Liver (tissue), 9 donors: ENCODE results near the gene FBRS. TPM values are rescaled to one million over a fixed set of nuclear protein-coding genes. Genes with fewer than 3 reads are reported as not detected.
"Not testable (repeated sequence)": the region's sequence is repeated elsewhere in the genome, so short reads cannot be mapped to it uniquely, and the experiment has no call there.

Experiments used
- DNase-seq: peaks from one replicate; pipeline ENCODE4 v3.0.0-alpha.2; 2017; ENCODE audit warnings: low spot score
- H3K27ac ChIP-seq, 2 donors: one replicate each; pipeline ENCODE4 v1.7.0; 2013; ENCODE audit warnings: inconsistent platforms in 2 of 2, low read length in 2 of 2, control low read depth in 1 of 2, low read depth in 1 of 2, mild to moderate bottlenecking in 1 of 2
- H3K27me3 ChIP-seq, 4 donors: one replicate each; pipeline versions ENCODE4 v1.6.1 to v1.7.0; 2013; ENCODE audit warnings: low read length in 3 of 4, inconsistent platforms in 1 of 4, mild to moderate bottlenecking in 1 of 4, moderate library complexity in 1 of 4; ENCODE audit not compliant: control insufficient read depth in 4 of 4, insufficient read depth in 4 of 4
- H3K36me3 ChIP-seq, 4 donors: one replicate each; pipeline versions ENCODE4 v1.6.1 to v1.7.0; 2013; ENCODE audit warnings: low read length in 3 of 4, mild to moderate bottlenecking in 3 of 4, low read depth in 1 of 4, moderate library complexity in 1 of 4; ENCODE audit not compliant: control insufficient read depth in 4 of 4, insufficient read depth in 3 of 4
- H3K4me1 ChIP-seq, 4 donors: one replicate each; pipeline versions ENCODE4 v1.6.1 to v1.7.0; 2013; ENCODE audit warnings: low read length in 3 of 4, mild to moderate bottlenecking in 3 of 4, moderate library complexity in 1 of 4; ENCODE audit not compliant: control insufficient read depth in 4 of 4, insufficient read depth in 4 of 4
- H3K4me3 ChIP-seq, 3 donors: one replicate each; pipeline versions ENCODE4 v1.6.1 to v1.7.0; 2013; ENCODE audit warnings: low read length in 3 of 3, control low read depth in 1 of 3, low read depth in 1 of 3, mild to moderate bottlenecking in 1 of 3
- H3K9ac ChIP-seq, 2 donors: one replicate each; pipeline ENCODE4 v1.7.0; 2013; ENCODE audit warnings: low read length in 2 of 2, mild to moderate bottlenecking in 2 of 2, moderate library complexity in 2 of 2, control low read depth in 1 of 2, low read depth in 1 of 2
- H3K9me3 ChIP-seq, 4 donors: one replicate each; pipeline versions ENCODE4 v1.6.1 to v1.7.0; 2013; ENCODE audit warnings: low read length in 3 of 4; ENCODE audit not compliant: control insufficient read depth in 4 of 4
- ATF3 ChIP-seq: IDR thresholded peaks from 2 replicates; pipeline ENCODE4 v1.6.1; 2016; ENCODE audit warnings: antibody characterized with exemption
- CTCF ChIP-seq: fragments of 150-350 bp; IDR thresholded peaks from 2 replicates; pipeline ENCODE4 v1.5.1; 2017; ENCODE audit warnings: improper control_type of control experiment, low read depth, low read length; ENCODE audit not compliant: missing input control
- EGR1 ChIP-seq, 2 donors: IDR thresholded peaks; 2 replicates each; pipeline ENCODE4 v1.6.1; 2016 to 2018; ENCODE audit warnings: antibody characterized with exemption in 2 of 2, low read depth in 2 of 2
- FOXA1 ChIP-seq: IDR thresholded peaks from 2 replicates; pipeline ENCODE4 v1.6.1; 2016; ENCODE audit warnings: antibody characterized with exemption
- FOXA2 ChIP-seq: IDR thresholded peaks from 2 replicates; pipeline ENCODE4 v1.6.1; 2016; ENCODE audit warnings: antibody characterized with exemption
- GABPA ChIP-seq, 2 donors: IDR thresholded peaks in 1 of 2; conservative IDR thresholded peaks in 1 of 2; 2 replicates each; pipeline ENCODE4 v1.6.1; 2016; ENCODE audit warnings: antibody characterized with exemption in 2 of 2, mild to moderate bottlenecking in 1 of 2, moderate library complexity in 1 of 2
- HNF4A ChIP-seq, 2 donors: conservative IDR thresholded peaks; 2 replicates each; pipeline ENCODE4 v1.6.1; 2016; ENCODE audit warnings: antibody characterized with exemption in 2 of 2, mild to moderate bottlenecking in 2 of 2
- HNF4G ChIP-seq: IDR thresholded peaks from 2 replicates; pipeline ENCODE4 v1.6.1; 2016; ENCODE audit warnings: antibody characterized with exemption
- JUND ChIP-seq, 2 donors: IDR thresholded peaks; 2 replicates each; pipeline ENCODE4 v1.6.1; 2016; ENCODE audit warnings: antibody characterized with exemption in 2 of 2
- MAX ChIP-seq: IDR thresholded peaks from 2 replicates; pipeline ENCODE4 v1.6.1; 2016; ENCODE audit warnings: antibody characterized with exemption
- NR2F2 ChIP-seq: IDR thresholded peaks from 2 replicates; pipeline ENCODE4 v1.6.1; 2016; ENCODE audit warnings: antibody characterized with exemption
- RAD21 ChIP-seq, 2 donors: IDR thresholded peaks; 2 replicates each; pipeline ENCODE4 v1.6.1; 2016; ENCODE audit warnings: antibody characterized with exemption in 2 of 2, mild to moderate bottlenecking in 2 of 2
- REST ChIP-seq: IDR thresholded peaks from 2 replicates; pipeline ENCODE4 v1.6.1; 2016; ENCODE audit warnings: antibody characterized with exemption, mild to moderate bottlenecking
- RXRA ChIP-seq, 2 donors: IDR thresholded peaks; 2 replicates each; pipeline ENCODE4 v1.6.1; 2017 to 2018; ENCODE audit warnings: antibody characterized with exemption in 2 of 2, mild to moderate bottlenecking in 1 of 2
- SP1 ChIP-seq: IDR thresholded peaks from 2 replicates; pipeline ENCODE4 v1.6.1; 2018; ENCODE audit warnings: antibody characterized with exemption, mild to moderate bottlenecking
- TAF1 ChIP-seq: conservative IDR thresholded peaks from 2 replicates; pipeline ENCODE4 v1.6.1; 2016; ENCODE audit warnings: antibody characterized with exemption, mild to moderate bottlenecking
- YY1 ChIP-seq: IDR thresholded peaks from 2 replicates; pipeline ENCODE4 v1.6.1; 2016; ENCODE audit warnings: antibody characterized with exemption, mild to moderate bottlenecking
- ZBTB33 ChIP-seq: IDR thresholded peaks from 2 replicates; pipeline ENCODE4 v1.6.1; 2016; ENCODE audit warnings: antibody characterized with exemption
- WGBS: extraction: QIAGEN DNeasy Blood & Tissue Kit; methylation state at CpG from one replicate; pipeline ENCODE4 v1.1.7; 2013; 5-methylcytosine and 5-hydroxymethylcytosine counted together
- polyA plus RNA-seq, 2 donors: library from polyadenylated mRNA; stranded (reverse) in 1 of 2; unstranded in 1 of 2; fragments of 200-250 nt in 1 of 2; fragments of >200 nt in 1 of 2; fragmentation: Nextera tagmentation in 1 of 2; extraction: Ambion mirVana in 1 of 2; gene quantifications; one replicate each; pipeline versions ENCODE4 v1.2.1 to v1.2.3, GENCODE V29; 2013 to 2015
- total RNA-seq, 2 donors: library from RNA; depleted of rRNA; stranded (reverse); fragments of >200 nt; gene quantifications; one replicate each; pipeline ENCODE4 v1.2.3, GENCODE V29; 2014
- donor health status: healthy.
- donor health status: healthy.
- donor health status: healthy.
- donor health status: healthy.
- donor health status: healthy.

Gene FBRS
- total and polyA plus RNA-seq, 4 donors, result 4.1 to 15.5 (median 11.2) TPM

- Histone ChIP-seq H3K4me1 (peaks cover 0 to 7% (median under 1%) of the 10 kb centered on the region in 4 donors), H3K9me3 (no peaks in the 10 kb centered on the region), H3K9ac (peak overlapping the region in 1 of 2 donors; percentile 28), H3K4me3 (no peak overlapping the region), H3K36me3 (no peaks in the 10 kb centered on the region), H3K27me3 (no peaks in the 10 kb centered on the region), H3K27ac (peak overlapping the region in 1 of 2 donors; percentile 44)
- TF ChIP-seq ATF3 (no peak), RXRA (IDR thresholded peaks at IDR 0.05) (peak; percentile 93 to 98), MAX (no peak), CTCF (peak; percentile 87), GABPA (IDR thresholded peaks at IDR 0.05 in 1 of 2, conservative IDR thresholded peaks at IDR 0.05 in 1 of 2) (peak in 1 of 2 donors; percentile 34), YY1 (peak; percentile 37), FOXA1 (peak; percentile 32), TAF1 (no peak), EGR1 (IDR thresholded peaks at IDR 0.05; ENCODE audit: low read depth in 2 of 2) (no peak), JUND (IDR thresholded peaks at IDR 0.05) (no peak), HNF4G (peak; percentile 11), REST (no peak), RAD21 (IDR thresholded peaks at IDR 0.05) (peak; percentile 94 to 95), NR2F2 (peak; percentile 89), FOXA2 (no peak), HNF4A (conservative IDR thresholded peaks at IDR 0.05) (peak; percentile 13 to 58), SP1 (peak; percentile 60), ZBTB33 (no peak)
- 37% methylated on average over 18 of the region's 18 CpGs for WGBS
- peak; percentile 93 for DNase-seq
Measured at GRCh38 chr16:30628628-30629540, 29.3 kb upstream of the FBRS start.

GRCh38 chr16:30632454-30632853 lies 25.8 kb upstream of the FBRS start:
- DNase-seq, H3K4me3 ChIP-seq, H3K9me3 ChIP-seq, H3K27ac ChIP-seq, H3K36me3 ChIP-seq, H3K27me3 ChIP-seq, H3K9ac ChIP-seq: not testable (repeated sequence)
- WGBS, result 94% methylated on average over 7 of the region's 7 CpGs
- H3K4me1 ChIP-seq, result peaks cover 2 to 14% (median 6%) of the 10 kb centered on the region in 4 donors
